ENCODE results near the gene PARPBP. TPM values are rescaled to one million over a fixed set of nuclear protein-coding genes. Genes with fewer than 3 reads are reported as not detected.

Gene PARPBP
- total and polyA plus RNA-seq, 2 of the 13 experiments (the other 11 are each of a cell fraction or from before 2014, with no cell fraction given): 6.7 to 28.4 TPM

DNA sequence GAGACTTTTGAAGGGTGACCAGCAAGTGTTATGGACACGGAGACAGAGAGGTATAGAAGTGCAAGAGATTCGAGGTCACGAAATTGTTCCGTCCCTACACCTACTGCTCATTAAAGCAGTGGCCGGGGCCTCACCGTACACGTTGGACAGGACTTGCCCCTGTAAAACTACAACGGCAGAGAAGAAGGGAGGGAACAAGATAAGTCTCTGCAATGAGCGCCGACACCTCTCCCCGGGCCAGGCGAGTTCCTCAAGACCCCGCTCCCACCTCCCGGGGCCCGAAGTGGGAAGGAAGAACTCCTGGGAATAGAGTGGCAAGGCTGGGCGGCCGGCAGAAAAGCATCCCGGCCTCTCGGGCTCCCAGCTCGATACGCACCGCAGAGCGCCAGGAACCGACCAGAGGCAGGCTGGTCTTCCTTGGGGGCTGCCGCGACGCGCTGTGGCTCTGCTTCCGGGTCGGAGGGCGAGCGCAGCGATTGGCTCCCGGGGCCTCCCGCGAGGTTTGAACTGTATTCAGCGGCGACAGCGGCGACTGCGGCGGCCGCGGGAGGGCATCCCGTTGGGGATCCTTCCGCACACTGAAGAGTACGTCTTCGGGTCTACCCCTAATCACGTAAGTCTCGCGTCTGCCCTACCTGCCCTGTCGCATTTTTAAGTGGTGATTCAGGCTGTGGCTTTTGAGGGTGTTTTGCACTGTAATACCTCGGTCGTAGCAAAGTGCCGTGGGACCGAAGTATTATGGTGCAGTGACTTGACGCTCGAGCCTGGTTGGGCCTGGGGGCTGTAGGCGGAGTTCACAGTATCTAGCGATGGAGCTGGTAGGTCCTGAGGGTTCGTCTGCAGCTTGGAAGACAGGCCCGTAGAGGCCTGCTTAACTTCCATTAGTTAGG lies at the start of gene PARPBP, which contains the start of gene NUP37 (continued):
- TF ChIP-seq SMAD9 (CRISPR knock-in tag; IDR thresholded peaks at IDR 0.05) (no peak), ZNF383 (CRISPR knock-in tag; IDR thresholded peaks at IDR 0.05; ENCODE audit: borderline replicate concordance) (no peak), ZNF713 (CRISPR knock-in tag; IDR thresholded peaks at IDR 0.05) (0 out of 2 replicates have a peak, but pooled peaks have one; percentile 67), ZKSCAN8 (CRISPR knock-in tag; IDR thresholded peaks at IDR 0.05; ENCODE audit: borderline replicate concordance) (no peak; the same call in 1 of the 2 replicates), ZBTB7A (CRISPR knock-in tag; IDR thresholded peaks at IDR 0.05) (no peak; the same call in 1 of the 2 replicates), ZNF350 (CRISPR knock-in tag; IDR thresholded peaks at IDR 0.05; ENCODE audit: borderline replicate concordance, low read depth) (peak; percentile 91; the same call in 1 of the 2 replicates), EP300 (IDR thresholded peaks at IDR 0.05; ENCODE audit: low read depth in 2 of 2, low read length in 2 of 2) (no peak), EP300 (CRISPR knock-in tag; IDR thresholded peaks at IDR 0.05; ENCODE audit: borderline replicate concordance) (peak; percentile 42; the same call in 1 of the 2 replicates), FOXC1 (CRISPR knock-in tag; IDR thresholded peaks at IDR 0.05; ENCODE audit: borderline replicate concordance) (no peak), ZNF598 (CRISPR knock-in tag; IDR thresholded peaks at IDR 0.05; ENCODE audit: borderline replicate concordance) (peak; percentile 80; the same call in 1 of the 2 replicates), DNMT1 (CRISPR knock-in tag; IDR thresholded peaks at IDR 0.05) (no peak)
- TF ChIP-seq, protein P1, sequence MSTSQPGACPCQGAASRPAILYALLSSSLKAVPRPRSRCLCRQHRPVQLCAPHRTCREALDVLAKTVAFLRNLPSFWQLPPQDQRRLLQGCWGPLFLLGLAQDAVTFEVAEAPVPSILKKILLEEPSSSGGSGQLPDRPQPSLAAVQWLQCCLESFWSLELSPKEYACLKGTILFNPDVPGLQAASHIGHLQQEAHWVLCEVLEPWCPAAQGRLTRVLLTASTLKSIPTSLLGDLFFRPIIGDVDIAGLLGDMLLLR (CRISPR knock-in tag; IDR thresholded peaks at IDR 0.05): 0 out of 2 replicates have a peak, but pooled peaks have one; percentile 44
- TF ChIP-seq, protein P2, sequence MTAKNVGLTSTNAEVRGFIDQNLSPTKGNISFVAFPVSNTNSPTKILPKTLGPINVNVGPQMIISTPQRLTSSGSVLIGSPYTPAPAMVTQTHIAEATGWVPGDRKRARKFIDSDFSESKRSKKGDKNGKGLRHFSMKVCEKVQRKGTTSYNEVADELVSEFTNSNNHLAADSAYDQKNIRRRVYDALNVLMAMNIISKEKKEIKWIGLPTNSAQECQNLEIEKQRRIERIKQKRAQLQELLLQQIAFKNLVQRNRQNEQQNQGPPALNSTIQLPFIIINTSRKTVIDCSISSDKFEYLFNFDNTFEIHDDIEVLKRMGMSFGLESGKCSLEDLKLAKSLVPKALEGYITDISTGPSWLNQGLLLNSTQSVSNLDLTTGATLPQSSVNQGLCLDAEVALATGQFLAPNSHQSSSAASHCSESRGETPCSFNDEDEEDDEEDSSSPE (CRISPR knock-in tag; IDR thresholded peaks at IDR 0.05): peak; percentile 99
- TF ChIP-seq, protein P3, sequence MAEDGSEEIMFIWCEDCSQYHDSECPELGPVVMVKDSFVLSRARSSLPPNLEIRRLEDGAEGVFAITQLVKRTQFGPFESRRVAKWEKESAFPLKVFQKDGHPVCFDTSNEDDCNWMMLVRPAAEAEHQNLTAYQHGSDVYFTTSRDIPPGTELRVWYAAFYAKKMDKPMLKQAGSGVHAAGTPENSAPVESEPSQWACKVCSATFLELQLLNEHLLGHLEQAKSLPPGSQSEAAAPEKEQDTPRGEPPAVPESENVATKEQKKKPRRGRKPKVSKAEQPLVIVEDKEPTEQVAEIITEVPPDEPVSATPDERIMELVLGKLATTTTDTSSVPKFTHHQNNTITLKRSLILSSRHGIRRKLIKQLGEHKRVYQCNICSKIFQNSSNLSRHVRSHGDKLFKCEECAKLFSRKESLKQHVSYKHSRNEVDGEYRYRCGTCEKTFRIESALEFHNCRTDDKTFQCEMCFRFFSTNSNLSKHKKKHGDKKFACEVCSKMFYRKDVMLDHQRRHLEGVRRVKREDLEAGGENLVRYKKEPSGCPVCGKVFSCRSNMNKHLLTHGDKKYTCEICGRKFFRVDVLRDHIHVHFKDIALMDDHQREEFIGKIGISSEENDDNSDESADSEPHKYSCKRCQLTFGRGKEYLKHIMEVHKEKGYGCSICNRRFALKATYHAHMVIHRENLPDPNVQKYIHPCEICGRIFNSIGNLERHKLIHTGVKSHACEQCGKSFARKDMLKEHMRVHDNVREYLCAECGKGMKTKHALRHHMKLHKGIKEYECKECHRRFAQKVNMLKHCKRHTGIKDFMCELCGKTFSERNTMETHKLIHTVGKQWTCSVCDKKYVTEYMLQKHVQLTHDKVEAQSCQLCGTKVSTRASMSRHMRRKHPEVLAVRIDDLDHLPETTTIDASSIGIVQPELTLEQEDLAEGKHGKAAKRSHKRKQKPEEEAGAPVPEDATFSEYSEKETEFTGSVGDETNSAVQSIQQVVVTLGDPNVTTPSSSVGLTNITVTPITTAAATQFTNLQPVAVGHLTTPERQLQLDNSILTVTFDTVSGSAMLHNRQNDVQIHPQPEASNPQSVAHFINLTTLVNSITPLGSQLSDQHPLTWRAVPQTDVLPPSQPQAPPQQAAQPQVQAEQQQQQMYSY (CRISPR knock-in tag; IDR thresholded peaks at IDR 0.05): no peak
- TF ChIP-seq, protein P4, sequence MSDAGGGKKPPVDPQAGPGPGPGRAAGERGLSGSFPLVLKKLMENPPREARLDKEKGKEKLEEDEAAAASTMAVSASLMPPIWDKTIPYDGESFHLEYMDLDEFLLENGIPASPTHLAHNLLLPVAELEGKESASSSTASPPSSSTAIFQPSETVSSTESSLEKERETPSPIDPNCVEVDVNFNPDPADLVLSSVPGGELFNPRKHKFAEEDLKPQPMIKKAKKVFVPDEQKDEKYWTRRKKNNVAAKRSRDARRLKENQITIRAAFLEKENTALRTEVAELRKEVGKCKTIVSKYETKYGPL (CRISPR knock-in tag; IDR thresholded peaks at IDR 0.05): no peak
